K562 (cell line): ENCODE data around the gene CRYZL1. TPM values are rescaled to one million over a fixed set of nuclear protein-coding genes. Genes with fewer than 3 reads are reported as not detected.

Experiments
- CHAMP1 ChIP-seq: fragments of 450-650 bp; IDR thresholded peaks from 2 replicates; pipeline ENCODE4 v1.6.1; 2016; ENCODE audit warnings: mild to moderate bottlenecking
- CREB1 ChIP-seq, 2 experiments: sonication (generic) in 1 of 2; formaldehyde crosslinking in 1 of 2; IDR thresholded peaks; 2 replicates each; pipeline versions ENCODE4 v1.6.1 to v1.8.0; 2012 to 2022; ENCODE audit warnings: inconsistent platforms in 1 of 2, mild to moderate bottlenecking in 1 of 2, missing genetic modification reagents in 1 of 2, moderate library complexity in 1 of 2
- EHMT2 ChIP-seq: fragments of 450-650 bp; IDR thresholded peaks from 2 replicates; pipeline ENCODE4 v1.6.1; 2018; ENCODE audit warnings: antibody characterized with exemption
- FOXO4 ChIP-seq: fragments of 450-650 bp; formaldehyde crosslinking; IDR thresholded peaks from 2 replicates; pipeline ENCODE4 v1.4.0; 2020; ENCODE audit warnings: mild to moderate bottlenecking, moderate library complexity
- GABPA ChIP-seq: fragments of 200-800 bp; sonication (Bioruptor generic); conservative IDR thresholded peaks from 2 replicates; pipeline ENCODE4 v1.6.1; 2016; ENCODE audit warnings: low read depth, missing genetic modification characterization, missing compliant biosample characterization
- HMG20B ChIP-seq: fragments of 250-450 bp; sonication (Bioruptor Pico); IDR thresholded peaks from 2 replicates; pipeline ENCODE4 v1.5.0; 2021; ENCODE audit warnings: mild to moderate bottlenecking
- MCM2 ChIP-seq: fragments of 450-650 bp; IDR thresholded peaks from 2 replicates; pipeline ENCODE4 v1.6.1; 2017; ENCODE audit warnings: low read depth, mild to moderate bottlenecking
- MEIS2 ChIP-seq: fragments of 450-650 bp; IDR thresholded peaks from 2 replicates; pipeline ENCODE4 v1.6.1; 2014; ENCODE audit warnings: mild to moderate bottlenecking; ENCODE audit not compliant: partially characterized antibody
- MYC ChIP-seq, 2 experiments: fragments of 250-450 bp in 1 of 2; sonication (Bioruptor Pico) in 1 of 2; IDR thresholded peaks; 2 replicates each; pipeline versions ENCODE4 v1.5.1 to v1.6.1; 2012 to 2021; ENCODE audit warnings: low read depth in 2 of 2, borderline replicate concordance in 1 of 2, improper control_type of control experiment in 1 of 2, low read length in 1 of 2, mild to moderate bottlenecking in 1 of 2, moderate library complexity in 1 of 2
- RCOR1 ChIP-seq, 2 experiments: IDR thresholded peaks; 2 replicates each; pipeline ENCODE4 v1.6.1; 2012; ENCODE audit warnings: low read depth in 2 of 2, low read length in 2 of 2, borderline replicate concordance in 1 of 2, improper control_type of control experiment in 1 of 2
- ZNF277 ChIP-seq: fragments of 250-450 bp; sonication (Bioruptor Pico); IDR thresholded peaks from 2 replicates; pipeline ENCODE4 v1.8.0; 2022; ENCODE audit warnings: inconsistent platforms, mild to moderate bottlenecking, moderate library complexity, borderline replicate concordance
- ZNF444 ChIP-seq: fragments of 250-450 bp; sonication (Bioruptor Pico); IDR thresholded peaks from 2 replicates; pipeline ENCODE4 v1.4.0; 2020; ENCODE audit warnings: mild to moderate bottlenecking, moderate library complexity
- ZNF445 ChIP-seq: fragments of 250-450 bp; sonication (Bioruptor Pico); IDR thresholded peaks from 2 replicates; pipeline ENCODE4 v1.4.0; 2020; ENCODE audit warnings: low read depth, mild to moderate bottlenecking, moderate library complexity
- ZNF561 ChIP-seq: fragments of 450-650 bp; formaldehyde crosslinking; conservative IDR thresholded peaks from 2 replicates; pipeline ENCODE4 v1.4.0; 2020; ENCODE audit warnings: mild to moderate bottlenecking, moderate library complexity
- ZNF592 ChIP-seq: fragments of 450-650 bp; IDR thresholded peaks from 2 replicates; pipeline ENCODE4 v1.6.1; 2017; ENCODE audit warnings: antibody characterized with exemption, mild to moderate bottlenecking
- ZNF644 ChIP-seq: fragments of 200-800 bp; sonication (Bioruptor generic); IDR thresholded peaks from 2 replicates; pipeline ENCODE4 v1.6.1; 2016; ENCODE audit warnings: low read depth, missing genetic modification characterization, missing compliant biosample characterization
- polyA plus RNA-seq, 8 experiments: library from polyadenylated mRNA; depleted of rRNA in 4 of 8; stranded (reverse) in 5 of 8; unstranded in 3 of 8; fragments of >200 nt; fragmentation: Nextera tagmentation in 2 of 8; fragmentation: Illumina TruSeq in 1 of 8; extraction: Ambion mirVana in 2 of 8; extraction: Trizol in 1 of 8; gene quantifications; 2 replicates each; pipeline versions ENCODE4 v1.2.1 to v1.2.3, GENCODE V29; 2011 to 2014; ENCODE audit warnings: inconsistent platforms in 1 of 8, missing spikeins in 1 of 8
- total RNA-seq, 7 experiments: library from RNA; depleted of rRNA in 6 of 7; stranded (reverse); fragments of >200 nt in 6 of 7; fragmentation: Illumina TruSeq in 2 of 7; extraction: Trizol in 2 of 7; gene quantifications; 2 replicates each; pipeline versions ENCODE4 v1.2.1 to v1.2.3, GENCODE V29; 2011 to 2021; ENCODE audit warnings: low replicate concordance in 1 of 7

CRYZL1 gene
- total and polyA plus RNA-seq, 9 of the 15 experiments (the other 6 are each of a cell fraction or from before 2014, with no cell fraction given) = 19.9 to 98.2 (median 39.2) TPM

GRCh38 chr21:33641352-33642026 lies at the start of gene CRYZL1 (continued):
- TF ChIP-seq CHAMP1 (no peak), HMG20B (CRISPR knock-in tag) (no peak), MCM2 (no peak), ZNF444 (no peak), ZNF592 (no peak), ZNF561 (CRISPR knock-in tag) (no peak), FOXO4 (CRISPR knock-in tag) (no peak), ZNF445 (CRISPR knock-in tag) (no peak), MEIS2 (peak; percentile 28), RCOR1 (IDR thresholded peaks at IDR 0.05; ENCODE audit: borderline replicate concordance in 1 of 2, low read depth in 2 of 2, low read length in 2 of 2) (peak; percentile 5 to 41; a peak in 2 of 4 replicates), GABPA (tag) (peak; percentile 78), ZNF277 (CRISPR knock-in tag) (no peak), EHMT2 (no peak), ZNF644 (tag) (no peak), MYC (IDR thresholded peaks at IDR 0.05; ENCODE audit: low read depth, low read length) (peak; percentile 61), MYC (CRISPR knock-in tag; IDR thresholded peaks at IDR 0.05; ENCODE audit: borderline replicate concordance, low read depth) (peak; percentile 53; the same call in 1 of the 2 replicates), CREB1 (IDR thresholded peaks at IDR 0.05) (peak; percentile 86), CREB1 (CRISPR knock-in tag; IDR thresholded peaks at IDR 0.05) (peak; percentile 92)
